Erythroblast (primary cell): Measurements from ENCODE around the gene PNMA6F.
"Not testable (repeated sequence)": the region's sequence is repeated elsewhere in the genome, so short reads cannot be mapped to it uniquely, and the experiment has no call there.

Source experiments
- GATA1 ChIP-seq: IDR thresholded peaks from 2 replicates; pipeline ENCODE4 v1.6.1; 2011; ENCODE audit warnings: low read depth, mild to moderate bottlenecking, control low read depth, low read length, moderate library complexity
- POLR2A ChIP-seq: IDR thresholded peaks from 2 replicates; pipeline ENCODE4 v1.6.1; 2011; ENCODE audit warnings: mild to moderate bottlenecking, low read length

DNA sequence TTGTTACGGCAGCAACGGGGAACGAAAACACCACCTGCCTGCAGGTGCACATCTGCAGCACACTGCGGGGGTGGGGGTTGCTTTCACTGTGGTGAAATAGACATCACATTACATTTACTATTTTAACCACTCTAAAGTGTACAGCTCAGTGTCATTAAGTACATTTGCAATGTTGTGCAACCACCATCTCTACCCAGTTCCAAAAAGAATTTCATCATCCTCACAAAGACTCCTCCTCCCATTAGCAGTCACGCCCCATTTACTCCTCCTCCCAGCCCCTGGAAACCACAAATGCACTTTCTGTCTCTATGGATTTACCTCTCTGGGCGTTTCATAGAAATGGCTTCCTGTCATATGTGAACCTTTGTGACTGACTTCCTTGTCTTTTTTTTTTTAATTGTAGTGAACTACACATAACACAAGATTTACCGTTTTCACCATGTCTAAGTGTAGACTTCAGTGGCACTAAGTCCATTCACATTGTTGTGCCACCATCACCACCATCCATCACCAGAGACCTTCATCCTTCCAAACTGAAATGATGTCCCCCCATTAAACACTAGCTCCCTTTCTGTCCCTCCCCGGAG lies 28.0 kb downstream of the PNMA6F start:
- not testable (repeated sequence) for TF ChIP-seq POLR2A, GATA1
